Measurements from ENCODE around the gene RGS8. TPM values are rescaled to one million over a fixed set of nuclear protein-coding genes. Genes with fewer than 3 reads are reported as not detected.

RGS8 gene
- total and polyA plus RNA-seq, 2 of the 4 experiments (the other 2 are of a cell fraction) = not detected

DNA sequence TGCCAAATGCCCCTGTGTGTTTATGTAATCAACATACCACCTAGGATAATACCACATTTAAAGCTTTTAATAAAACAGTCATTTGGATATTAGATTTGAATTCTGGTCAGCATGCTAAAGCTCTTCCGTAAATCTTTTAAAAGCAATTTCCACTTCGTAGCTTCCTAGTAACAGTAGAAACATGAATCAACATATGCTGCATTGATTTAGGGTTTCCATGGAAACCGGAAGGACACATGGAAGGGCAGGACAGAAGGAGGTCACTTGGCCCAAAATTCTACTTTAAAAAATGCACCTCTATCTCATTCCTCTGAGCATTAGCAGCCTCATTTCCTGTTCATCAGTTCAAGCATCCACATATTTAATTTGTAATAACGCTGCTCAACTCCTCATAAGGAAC is 8.1 kb downstream of the RGS8 start:
- no peak overlapping the region for H3K56ac ChIP-seq (ENCODE audit: extremely low read depth, insufficient read depth, low read length)
- in situ Hi-C loops (cut with MboI; ENCODE audit: low sequenced_read_pairs) = no loop called here
- no peak overlapping the region for H3K27ac ChIP-seq (ENCODE audit: insufficient read depth, low read length)
- intact Hi-C loops (cut with micrococcal nuclease) = no loop called here
- ATAC-seq (ENCODE audit: low read depth) (no peak), DNase-seq (no peak)
- no peak overlapping the region for H2AK5ac ChIP-seq (ENCODE audit: low read depth, low read length)
- no peaks in the 10 kb centered on the region for H3K4me1 ChIP-seq (ENCODE audit: control insufficient read depth, insufficient read depth, low read length)
- no peak overlapping the region for H3K4me2 ChIP-seq (ENCODE audit: low read depth, low read length)
- H2AK9ac ChIP-seq (replicated peaks; ENCODE audit: low read depth, low read length, poor library complexity) = no peak overlapping the region
- no peak overlapping the region for H3K23ac ChIP-seq (ENCODE audit: low read depth, low read length)
- H3K4ac ChIP-seq (ENCODE audit: low read depth, low read length) = no peak overlapping the region
- no peaks in the 10 kb centered on the region for H3K9me3 ChIP-seq (ENCODE audit: control insufficient read depth, insufficient read depth, low read length)
- peaks cover 22% of the 10 kb centered on the region for H3K27me3 ChIP-seq (ENCODE audit: control insufficient read depth, insufficient read depth, low read length)
- H3K79me1 ChIP-seq (ENCODE audit: low read depth in 1 of 2, low read length in 2 of 2) = no peaks in the 10 kb centered on the region
- POLR2A ChIA-PET (ENCODE audit: unreplicated experiment) = no interaction called here
- no peak overlapping the region for H2BK5ac ChIP-seq (ENCODE audit: low read depth, low read length, poor library complexity, severe bottlenecking)
- H2BK120ac ChIP-seq (ENCODE audit: low read depth, low read length) = no peak overlapping the region
- TF ChIP-seq CHD1 (IDR thresholded peaks at IDR 0.05; ENCODE audit: low read depth, low read length) = no peak
- no peak for TF ChIP-seq RCOR1 (IDR thresholded peaks at IDR 0.05; ENCODE audit: insufficient replicate concordance, low read length)
- no peak for TF ChIP-seq RFX5 (IDR thresholded peaks at IDR 0.05; ENCODE audit: low read depth, low read length)
- no peak for TF ChIP-seq MXI1 (IDR thresholded peaks at IDR 0.05; ENCODE audit: borderline replicate concordance, low read depth, low read length)
- TF ChIP-seq ELK1 (IDR thresholded peaks at IDR 0.05; ENCODE audit: borderline replicate concordance, low read depth, low read length) = no peak
- no peak for TF ChIP-seq RAD21 (IDR thresholded peaks at IDR 0.05; ENCODE audit: low read length)
- no peak for TF ChIP-seq MAZ (IDR thresholded peaks at IDR 0.05; ENCODE audit: borderline replicate concordance, low read depth, low read length)
- TF ChIP-seq, protein P1, sequence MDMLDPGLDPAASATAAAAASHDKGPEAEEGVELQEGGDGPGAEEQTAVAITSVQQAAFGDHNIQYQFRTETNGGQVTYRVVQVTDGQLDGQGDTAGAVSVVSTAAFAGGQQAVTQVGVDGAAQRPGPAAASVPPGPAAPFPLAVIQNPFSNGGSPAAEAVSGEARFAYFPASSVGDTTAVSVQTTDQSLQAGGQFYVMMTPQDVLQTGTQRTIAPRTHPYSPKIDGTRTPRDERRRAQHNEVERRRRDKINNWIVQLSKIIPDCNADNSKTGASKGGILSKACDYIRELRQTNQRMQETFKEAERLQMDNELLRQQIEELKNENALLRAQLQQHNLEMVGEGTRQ (IDR thresholded peaks at IDR 0.05; ENCODE audit: low read depth, low read length) = no peak
- TF ChIP-seq POLR2A (IDR thresholded peaks at IDR 0.05; ENCODE audit: low read depth, low read length) = no peak
- TF ChIP-seq NFE2L2 (IDR thresholded peaks at IDR 0.05; ENCODE audit: low read depth, low read length) = no peak
- no peak for TF ChIP-seq FOS (IDR thresholded peaks at IDR 0.05; ENCODE audit: low read depth, low read length)
- no peak for TF ChIP-seq MAFK (IDR thresholded peaks at IDR 0.05; ENCODE audit: low read depth, low read length)
- TF ChIP-seq CEBPB (IDR thresholded peaks at IDR 0.05; ENCODE audit: low read depth, low read length) = no peak
- TF ChIP-seq BHLHE40 (IDR thresholded peaks at IDR 0.05; ENCODE audit: low read depth, low read length) = no peak
- TF ChIP-seq, protein P2, sequence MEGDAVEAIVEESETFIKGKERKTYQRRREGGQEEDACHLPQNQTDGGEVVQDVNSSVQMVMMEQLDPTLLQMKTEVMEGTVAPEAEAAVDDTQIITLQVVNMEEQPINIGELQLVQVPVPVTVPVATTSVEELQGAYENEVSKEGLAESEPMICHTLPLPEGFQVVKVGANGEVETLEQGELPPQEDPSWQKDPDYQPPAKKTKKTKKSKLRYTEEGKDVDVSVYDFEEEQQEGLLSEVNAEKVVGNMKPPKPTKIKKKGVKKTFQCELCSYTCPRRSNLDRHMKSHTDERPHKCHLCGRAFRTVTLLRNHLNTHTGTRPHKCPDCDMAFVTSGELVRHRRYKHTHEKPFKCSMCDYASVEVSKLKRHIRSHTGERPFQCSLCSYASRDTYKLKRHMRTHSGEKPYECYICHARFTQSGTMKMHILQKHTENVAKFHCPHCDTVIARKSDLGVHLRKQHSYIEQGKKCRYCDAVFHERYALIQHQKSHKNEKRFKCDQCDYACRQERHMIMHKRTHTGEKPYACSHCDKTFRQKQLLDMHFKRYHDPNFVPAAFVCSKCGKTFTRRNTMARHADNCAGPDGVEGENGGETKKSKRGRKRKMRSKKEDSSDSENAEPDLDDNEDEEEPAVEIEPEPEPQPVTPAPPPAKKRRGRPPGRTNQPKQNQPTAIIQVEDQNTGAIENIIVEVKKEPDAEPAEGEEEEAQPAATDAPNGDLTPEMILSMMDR (conservative IDR thresholded peaks at IDR 0.05; ENCODE audit: low read depth, low read length) = no peak
- no peak for TF ChIP-seq SMC3 (IDR thresholded peaks at IDR 0.05; ENCODE audit: low read depth, low read length)
- no peak overlapping the region for H3K4me3 ChIP-seq (ENCODE audit: insufficient read depth, low read depth, low read length)
- H4K8ac ChIP-seq (ENCODE audit: low read depth in 2 of 2, low read length in 2 of 2) = no peak overlapping the region
- no peaks in the 10 kb centered on the region for H3K9me1 ChIP-seq (ENCODE audit: insufficient read depth, low read length)
- H2AFZ ChIP-seq (replicated peaks; ENCODE audit: low read length, poor library complexity) = no peak overlapping the region
- CTCF ChIA-PET = interaction anchor here (1.0 kb wide), 1 partner anchor 24 kb away, joined by 4 read pairs; no protein-coding TSS in a partner anchor
- no peak overlapping the region for H2BK20ac ChIP-seq (ENCODE audit: low read depth, low read length)
- WGBS, 2 experiments (ENCODE audit: extremely low coverage in 2 of 2, insufficient read length in 1 of 2) = no CpG with 5 or more reads among the region's 4 CpGs
- H3K14ac ChIP-seq (replicated peaks; ENCODE audit: low read depth, low read length) = no peak overlapping the region
- no peaks in the 10 kb centered on the region for H3K36me3 ChIP-seq (ENCODE audit: control insufficient read depth, insufficient read depth, low read length)
- no peak overlapping the region for H3K18ac ChIP-seq (ENCODE audit: low read depth, low read length)
- BruUV-seq (replicated peaks) = no TSS peak
- no peaks in the 10 kb centered on the region for H4K20me1 ChIP-seq (ENCODE audit: insufficient read depth, low read length)
- H2BK15ac ChIP-seq (ENCODE audit: low read depth, low read length) = no peak overlapping the region
- H3K9ac ChIP-seq (ENCODE audit: low read depth, low read length) = no peak overlapping the region
- H4K91ac ChIP-seq (ENCODE audit: insufficient read depth, low read depth, low read length) = no peak overlapping the region
- dilution Hi-C loops (cut with HindIII; ENCODE audit: low sequenced_read_pairs, unreplicated experiment) = no loop called here
- H4K5ac ChIP-seq (ENCODE audit: low read depth, low read length) = no peak overlapping the region

Measured in IMR-90 (cell line).